Measurements from ENCODE around the gene DAD1. TPM values are rescaled to one million over a fixed set of nuclear protein-coding genes. Genes with fewer than 3 reads are reported as not detected.

The DAD1 gene
- total RNA-seq, 1 experiment from 2014 or later, result 162 TPM

GRCh38 chr14:22579881-22580280 lies 9.1 kb downstream of the DAD1 start:
- peaks cover 9% of the 10 kb centered on the region; the same call in 1 of the 2 replicates for H4K20me1 ChIP-seq (ENCODE audit: insufficient read depth)
- H2AFZ ChIP-seq (ENCODE audit: low read depth, low read length, poor library complexity, severe bottlenecking), result no peak overlapping the region
- H3K27ac ChIP-seq (ENCODE audit: low read depth, low read length), result no peak overlapping the region
- ChIA-PET RAD21 (ENCODE audit: low non-redundant PET in 1 of 2, low total read pairs in 2 of 2, uncharacterized antibody in 2 of 2, unreplicated experiment in 2 of 2) (no interaction called here), POLR2A (no interaction called here), CTCF (interaction anchor here (1.3 kb wide), 1 partner anchor 20 kb away, joined by 3 read pairs; no protein-coding TSS in a partner anchor)
- DNase-seq (ENCODE audit: low read depth, low spot score), result no peak
- peaks cover 92% of the 10 kb centered on the region for H3K79me2 ChIP-seq (ENCODE audit: insufficient read depth, low read length)
- no peak overlapping the region for H3K9ac ChIP-seq (ENCODE audit: low read length)
- no peak overlapping the region for H3K4me3 ChIP-seq (replicated peaks in 1 of 2; ENCODE audit: low read depth in 1 of 2, low read length in 2 of 2)
- no peaks in the 10 kb centered on the region for H3K27me3 ChIP-seq (ENCODE audit: insufficient read depth, low read length)
- H3K4me1 ChIP-seq (ENCODE audit: control insufficient read depth in 1 of 2, insufficient read depth in 2 of 2, low read length in 2 of 2), result no peaks in the 10 kb centered on the region
- no peak for TF ChIP-seq YY1 (IDR thresholded peaks at IDR 0.05; ENCODE audit: extremely low read depth, insufficient replicate concordance, low read depth, low read length)
- TF ChIP-seq RAD21 (IDR thresholded peaks at IDR 0.05; ENCODE audit: low read depth), result no peak
- no peak for TF ChIP-seq SRF (IDR thresholded peaks at IDR 0.05; ENCODE audit: low read depth)
- no peak for TF ChIP-seq ZBTB33 (IDR thresholded peaks at IDR 0.05; ENCODE audit: extremely low read depth, insufficient replicate concordance, low read length)
- TF ChIP-seq CTCF (IDR thresholded peaks at IDR 0.05 in 2 of 3, conservative IDR thresholded peaks at IDR 0.05 in 1 of 3; ENCODE audit: borderline replicate concordance in 1 of 3, insufficient read depth in 1 of 3, low read depth in 2 of 3, low read length in 2 of 3), result no peak
- no peak for TF ChIP-seq POLR2A (IDR thresholded peaks at IDR 0.05; ENCODE audit: borderline replicate concordance, extremely low read depth, insufficient read depth, insufficient read length)
- TF ChIP-seq CEBPB (IDR thresholded peaks at IDR 0.05; ENCODE audit: low read depth), result no peak
- TF ChIP-seq ZFX (IDR thresholded peaks at IDR 0.05), result no peak
- TF ChIP-seq ATF3 (IDR thresholded peaks at IDR 0.05), result no peak
- no peak for TF ChIP-seq SIN3A (IDR thresholded peaks at IDR 0.05; ENCODE audit: low read depth)
- TF ChIP-seq FOSL1 (IDR thresholded peaks at IDR 0.05; ENCODE audit: low read depth), result no peak
- no peak for TF ChIP-seq REST (IDR thresholded peaks at IDR 0.05; ENCODE audit: low read depth)
- no peak for TF ChIP-seq MAX (IDR thresholded peaks at IDR 0.05)
- no peak for TF ChIP-seq ZNF274 (IDR thresholded peaks at IDR 0.05; ENCODE audit: low read depth, low read length)
- ATAC-seq, result no peak
- H3K4me2 ChIP-seq (ENCODE audit: low read length), result no peak overlapping the region
- intact Hi-C loops (cut with micrococcal nuclease), result no loop called here
- no TSS peak for BruUV-seq (replicated peaks)
- no peaks in the 10 kb centered on the region for H3K9me3 ChIP-seq (ENCODE audit: control insufficient read depth in 1 of 2, insufficient read depth in 1 of 2, low read depth in 1 of 2, low read length in 2 of 2)
- H3K36me3 ChIP-seq (ENCODE audit: control insufficient read depth in 1 of 2, insufficient read depth in 2 of 2, low read length in 2 of 2), result peaks cover 2 to 3% of the 10 kb centered on the region in 2 experiments; a peak in 2 of 4 replicates
- H3K9me2 ChIP-seq (ENCODE audit: insufficient read depth), result no peaks in the 10 kb centered on the region
